Fibroblast of mammary gland (primary cell): ENCODE results near the gene GSN.

ENCODE experiments used
- DNase-seq: peaks from one replicate; pipeline ENCODE4 v3.0.0-alpha.2; 2010; ENCODE audit warnings: low read depth
- H3K4me3 ChIP-seq: 2 replicates; pipeline ENCODE4 v1.5.1; 2011; ENCODE audit warnings: low read depth, mild to moderate bottlenecking, low read length, moderate library complexity; ENCODE audit not compliant: control insufficient read depth
- TF ChIP-seq, protein P1 (sequence below): conservative IDR thresholded peaks from 2 replicates; pipeline ENCODE4 v1.5.1; 2011; ENCODE audit warnings: low read depth, low read length, inconsistent platforms; ENCODE audit not compliant: control insufficient read depth, insufficient read depth

Gene GSN

DNA sequence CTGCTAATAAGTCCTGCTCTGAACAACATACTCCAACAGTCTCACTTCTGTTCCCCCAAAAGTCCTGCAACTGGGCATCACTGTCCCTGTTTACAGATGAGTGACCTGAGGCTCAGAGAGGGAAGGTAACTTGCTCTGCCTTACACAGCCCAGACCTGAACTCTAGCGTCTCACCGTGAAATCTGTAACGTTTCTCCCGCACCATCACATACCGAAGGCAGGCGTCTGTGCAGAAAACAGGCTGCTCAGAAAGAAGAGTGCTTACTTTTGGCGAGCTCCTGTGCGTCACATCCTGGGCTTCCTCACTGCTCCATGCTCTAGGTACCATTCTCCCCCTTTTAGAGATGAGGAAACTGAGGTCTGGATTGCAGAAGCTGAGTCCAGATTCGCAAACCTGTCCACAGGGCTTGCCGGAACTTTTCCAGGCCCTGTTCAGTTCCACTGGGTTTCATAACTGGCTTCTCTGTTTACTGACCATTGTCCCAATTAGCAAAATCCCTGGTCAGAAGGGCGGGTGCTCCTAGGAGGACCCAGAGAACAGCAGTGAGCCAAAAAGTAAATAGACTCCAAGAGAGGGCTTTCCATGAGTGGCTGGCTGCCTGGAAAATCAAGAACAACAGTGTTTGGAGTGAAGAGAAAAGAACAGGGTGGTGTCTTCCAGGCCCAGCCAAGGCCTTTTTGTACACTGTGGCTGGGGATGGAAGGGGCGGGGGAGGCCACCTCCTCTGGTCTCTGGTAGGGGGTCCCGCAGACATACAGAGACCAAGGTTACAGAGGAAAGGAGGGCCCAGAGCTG lies 27.1 kb downstream of the GSN start:
- DNase-seq = no peak
- TF ChIP-seq, protein P1, sequence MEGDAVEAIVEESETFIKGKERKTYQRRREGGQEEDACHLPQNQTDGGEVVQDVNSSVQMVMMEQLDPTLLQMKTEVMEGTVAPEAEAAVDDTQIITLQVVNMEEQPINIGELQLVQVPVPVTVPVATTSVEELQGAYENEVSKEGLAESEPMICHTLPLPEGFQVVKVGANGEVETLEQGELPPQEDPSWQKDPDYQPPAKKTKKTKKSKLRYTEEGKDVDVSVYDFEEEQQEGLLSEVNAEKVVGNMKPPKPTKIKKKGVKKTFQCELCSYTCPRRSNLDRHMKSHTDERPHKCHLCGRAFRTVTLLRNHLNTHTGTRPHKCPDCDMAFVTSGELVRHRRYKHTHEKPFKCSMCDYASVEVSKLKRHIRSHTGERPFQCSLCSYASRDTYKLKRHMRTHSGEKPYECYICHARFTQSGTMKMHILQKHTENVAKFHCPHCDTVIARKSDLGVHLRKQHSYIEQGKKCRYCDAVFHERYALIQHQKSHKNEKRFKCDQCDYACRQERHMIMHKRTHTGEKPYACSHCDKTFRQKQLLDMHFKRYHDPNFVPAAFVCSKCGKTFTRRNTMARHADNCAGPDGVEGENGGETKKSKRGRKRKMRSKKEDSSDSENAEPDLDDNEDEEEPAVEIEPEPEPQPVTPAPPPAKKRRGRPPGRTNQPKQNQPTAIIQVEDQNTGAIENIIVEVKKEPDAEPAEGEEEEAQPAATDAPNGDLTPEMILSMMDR = no peak
- no peak overlapping the region for H3K4me3 ChIP-seq

DNA sequence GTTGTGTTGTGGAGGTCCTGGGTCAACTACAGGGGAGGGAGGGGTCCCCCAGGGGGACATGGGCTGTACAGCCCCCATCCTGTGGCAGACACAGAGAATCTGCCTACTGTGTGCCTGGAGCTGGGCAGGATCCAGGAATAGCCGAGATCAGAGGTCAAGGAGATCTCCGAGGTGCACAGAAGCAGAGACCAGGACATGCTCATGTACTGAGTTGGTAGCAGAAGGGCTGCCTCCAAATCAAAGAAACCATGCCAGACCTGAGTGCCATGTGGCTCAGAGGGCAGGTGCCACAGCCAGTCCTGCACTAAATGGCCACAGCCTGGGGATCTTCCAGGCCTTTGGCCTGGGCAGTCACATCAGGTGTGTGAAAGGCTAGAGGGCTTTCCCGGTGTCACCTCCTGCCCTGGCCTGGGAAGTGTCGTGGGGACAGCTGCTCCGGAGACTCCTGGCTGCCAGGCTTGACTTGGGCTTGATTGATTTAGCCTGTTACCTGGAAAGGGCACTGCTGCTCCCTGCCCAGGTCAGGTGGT lies 27.8 kb downstream of the GSN start:
- TF ChIP-seq, protein P1 = no peak
- no peak for DNase-seq
- H3K4me3 ChIP-seq = no peak overlapping the region

DNA sequence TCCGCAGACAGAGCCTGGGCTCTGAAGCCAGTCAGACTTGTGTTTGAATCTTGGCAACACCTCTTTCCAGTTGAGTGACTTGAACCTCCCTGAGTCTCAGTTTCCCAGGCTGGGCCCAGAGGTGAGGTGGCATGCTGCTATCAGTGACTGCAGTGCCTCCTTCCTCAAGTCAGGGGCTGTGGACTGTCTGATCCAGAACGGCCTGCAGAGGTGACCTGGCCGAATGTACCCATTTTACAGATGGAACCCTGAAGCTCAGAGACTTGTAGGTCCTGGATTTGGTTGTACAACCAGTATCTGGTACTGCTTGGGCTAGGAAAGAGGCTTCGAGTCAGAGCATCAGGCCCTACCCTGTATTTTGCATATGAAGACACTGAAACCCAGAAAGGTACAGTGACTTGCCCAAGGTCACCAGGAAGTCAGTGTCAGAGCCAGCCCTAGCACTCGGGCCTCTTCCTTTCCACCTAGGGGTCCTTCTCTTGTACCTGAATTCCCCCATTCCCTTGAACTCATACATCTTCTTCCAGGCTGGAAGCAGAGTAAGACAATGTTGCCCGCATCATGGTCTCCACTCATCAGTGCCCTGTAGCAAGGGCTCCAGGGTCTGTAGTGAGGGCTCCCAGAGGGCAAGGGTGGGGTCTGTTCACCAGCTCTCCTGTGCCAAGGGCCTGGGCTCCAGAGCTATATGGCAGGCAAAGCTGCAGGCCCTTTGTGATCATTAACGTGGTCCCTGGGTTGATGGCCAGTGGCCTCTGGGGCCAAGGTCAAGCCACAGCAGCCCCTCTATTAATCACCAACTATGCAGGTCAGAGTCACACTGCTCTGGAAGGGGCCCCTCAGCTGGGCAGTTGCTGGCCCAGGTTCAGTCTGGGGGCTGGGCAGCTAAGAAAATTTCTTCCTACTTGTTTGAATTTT lies 28.5 kb downstream of the GSN start:
- TF ChIP-seq, protein P1 = no peak
- no peak overlapping the region for H3K4me3 ChIP-seq
- DNase-seq = no peak

DNA sequence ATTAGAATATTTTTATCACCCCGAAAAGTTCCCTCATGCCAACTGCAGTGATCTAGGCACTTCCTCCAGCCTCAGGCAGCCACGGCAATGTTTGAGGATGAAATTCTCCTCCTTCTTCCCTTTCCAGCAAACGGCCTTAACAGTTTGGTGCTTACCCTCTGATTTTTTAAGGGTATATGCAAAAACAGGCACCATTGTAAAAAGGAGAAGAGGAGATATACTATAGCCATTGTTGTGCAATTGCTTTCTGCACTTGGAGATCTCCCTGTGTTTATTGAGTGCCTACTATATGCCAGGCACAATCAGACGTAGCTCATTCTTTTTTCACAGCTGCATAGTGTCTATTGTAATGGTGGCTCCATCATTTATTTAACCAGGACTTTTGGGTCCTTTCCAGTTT lies 29.4 kb downstream of the GSN start:
- TF ChIP-seq, protein P1 = no peak
- no peak for DNase-seq
- H3K4me3 ChIP-seq = no peak overlapping the region

DNA sequence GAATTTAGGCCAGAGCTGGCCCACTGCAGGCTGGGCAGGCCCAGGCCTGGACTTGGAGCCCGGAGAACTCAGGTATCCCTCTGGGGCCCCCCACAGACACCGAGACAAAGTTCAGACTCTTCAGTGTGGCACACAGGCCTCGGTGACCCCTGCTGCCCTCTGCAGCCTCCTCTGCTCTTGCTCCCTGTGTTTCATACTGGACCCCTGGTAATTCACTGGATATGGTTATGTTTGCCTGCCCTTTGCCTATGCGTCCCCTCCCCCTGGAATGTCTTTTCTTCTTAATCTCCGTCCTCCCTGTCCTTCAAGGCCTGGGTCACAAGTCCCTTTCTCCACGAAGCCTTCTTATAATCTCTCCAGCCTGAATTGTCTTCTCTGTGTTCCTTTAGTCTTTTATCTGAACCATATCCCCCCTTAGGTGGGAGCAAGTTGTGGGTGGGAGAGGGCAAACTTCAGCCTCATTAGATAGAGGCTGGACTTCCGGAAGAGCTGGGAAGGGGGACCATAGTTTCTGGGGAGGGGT lies 30.1 kb downstream of the GSN start:
- DNase-seq = no peak
- TF ChIP-seq, protein P1 = no peak
- no peak overlapping the region for H3K4me3 ChIP-seq

DNA sequence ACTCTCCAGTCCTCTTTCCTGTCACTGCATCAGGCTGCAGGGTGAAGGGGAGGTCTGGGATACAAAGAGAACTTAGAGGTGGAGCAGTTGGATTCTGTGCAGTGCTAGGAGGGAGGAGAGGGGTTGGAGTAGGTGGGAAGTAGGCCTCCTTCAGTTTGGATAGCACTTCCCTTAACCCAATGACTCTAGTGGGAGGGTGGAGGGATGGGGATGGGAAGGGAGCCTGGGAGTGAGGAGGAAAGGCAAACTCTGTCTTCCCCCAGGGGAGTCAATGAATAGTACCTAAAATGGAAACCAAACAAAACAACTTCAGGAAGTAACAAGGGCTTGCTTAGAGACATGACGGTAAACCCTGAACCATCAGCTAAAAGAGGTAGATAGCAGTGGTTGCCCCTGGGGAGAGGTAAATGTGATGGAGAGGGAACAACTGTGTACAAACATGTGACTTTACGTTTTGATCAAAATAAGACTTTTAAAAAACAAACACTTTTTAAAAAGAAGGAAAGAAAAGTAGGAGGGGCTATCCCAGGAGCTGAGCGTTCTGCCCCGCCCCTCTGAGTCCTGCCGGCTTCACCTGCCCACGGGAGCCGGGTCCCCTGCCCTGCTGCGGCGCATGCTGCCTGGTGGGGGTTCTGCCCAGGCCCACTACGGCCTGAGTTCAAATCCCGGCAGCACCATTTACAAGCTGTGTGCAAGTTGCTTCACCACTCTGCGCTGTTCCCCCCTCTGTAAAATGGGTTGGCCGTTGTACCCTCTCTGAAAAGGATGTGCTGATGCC lies 30.9 kb downstream of the GSN start:
- TF ChIP-seq, protein P1 = no peak
- DNase-seq = peak; percentile 64
- peak overlapping the region; percentile 46 for H3K4me3 ChIP-seq
